GM12873 (cell line): ENCODE data around the gene CCT7.

ENCODE experiments used
- TF ChIP-seq, protein P1 (sequence below): IDR thresholded peaks from 2 replicates; pipeline ENCODE4 v1.5.1; 2012; ENCODE audit warnings: low read depth, mild to moderate bottlenecking, moderate library complexity, low read length, control low read depth; ENCODE audit not compliant: insufficient read depth; ENCODE audit errors: missing control alignments

CCT7 gene

DNA sequence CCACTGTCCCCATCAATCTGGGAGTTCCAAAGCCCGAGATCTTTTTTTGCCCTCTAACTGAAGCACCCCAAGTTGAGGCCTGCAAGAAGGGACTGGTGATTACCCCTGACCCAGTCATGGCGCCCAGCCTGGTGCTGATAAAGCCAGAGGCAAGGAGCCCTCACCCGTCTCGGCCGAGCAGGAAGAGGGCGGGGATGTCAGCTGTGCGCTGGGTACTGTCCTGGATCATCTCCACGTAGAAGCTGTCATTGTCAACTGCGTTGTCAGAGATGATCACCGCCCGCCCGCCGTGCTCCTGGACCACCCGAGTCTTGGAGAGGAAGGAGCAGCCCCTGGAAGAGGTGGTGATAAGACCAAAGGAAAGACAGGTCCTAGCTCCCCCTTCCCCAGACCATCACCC lies 5.5 kb upstream of the CCT7 start:
- TF ChIP-seq, protein P1, sequence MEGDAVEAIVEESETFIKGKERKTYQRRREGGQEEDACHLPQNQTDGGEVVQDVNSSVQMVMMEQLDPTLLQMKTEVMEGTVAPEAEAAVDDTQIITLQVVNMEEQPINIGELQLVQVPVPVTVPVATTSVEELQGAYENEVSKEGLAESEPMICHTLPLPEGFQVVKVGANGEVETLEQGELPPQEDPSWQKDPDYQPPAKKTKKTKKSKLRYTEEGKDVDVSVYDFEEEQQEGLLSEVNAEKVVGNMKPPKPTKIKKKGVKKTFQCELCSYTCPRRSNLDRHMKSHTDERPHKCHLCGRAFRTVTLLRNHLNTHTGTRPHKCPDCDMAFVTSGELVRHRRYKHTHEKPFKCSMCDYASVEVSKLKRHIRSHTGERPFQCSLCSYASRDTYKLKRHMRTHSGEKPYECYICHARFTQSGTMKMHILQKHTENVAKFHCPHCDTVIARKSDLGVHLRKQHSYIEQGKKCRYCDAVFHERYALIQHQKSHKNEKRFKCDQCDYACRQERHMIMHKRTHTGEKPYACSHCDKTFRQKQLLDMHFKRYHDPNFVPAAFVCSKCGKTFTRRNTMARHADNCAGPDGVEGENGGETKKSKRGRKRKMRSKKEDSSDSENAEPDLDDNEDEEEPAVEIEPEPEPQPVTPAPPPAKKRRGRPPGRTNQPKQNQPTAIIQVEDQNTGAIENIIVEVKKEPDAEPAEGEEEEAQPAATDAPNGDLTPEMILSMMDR = no peak

DNA sequence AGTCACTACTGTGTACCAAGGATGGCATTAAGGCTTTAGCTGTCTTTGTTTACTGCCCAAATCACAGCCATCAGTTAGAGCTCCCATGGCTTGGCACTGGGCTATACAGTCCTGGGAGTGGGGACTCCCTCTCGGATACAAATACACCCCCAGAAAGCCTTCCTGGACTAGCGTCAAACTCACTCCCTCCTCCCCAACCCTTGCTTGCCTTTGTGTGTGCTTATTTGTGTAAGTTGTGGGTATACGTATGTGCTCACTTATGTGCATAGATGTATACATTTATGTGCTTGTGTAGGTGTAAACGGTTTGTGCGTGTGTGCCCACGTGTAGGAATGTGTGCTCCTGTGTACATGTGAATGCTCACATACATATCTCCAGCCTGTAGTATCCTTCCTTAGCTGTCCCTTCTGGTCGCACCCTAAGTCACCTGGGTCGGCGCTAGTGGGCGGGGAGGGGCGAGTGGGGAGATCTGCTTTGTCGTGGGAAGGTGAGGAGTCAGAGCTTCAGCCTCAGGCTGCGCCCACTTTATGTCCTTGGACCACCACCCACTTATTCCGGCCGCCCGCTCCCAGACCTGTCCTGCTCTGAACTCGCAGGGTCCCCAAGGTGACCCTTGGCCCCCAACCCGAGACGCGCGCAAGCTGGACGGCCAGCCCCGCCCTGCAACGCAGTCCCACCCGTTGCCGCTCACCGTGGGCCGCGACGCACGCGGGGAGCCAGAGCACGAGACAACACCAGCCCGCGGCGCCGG lies 1.5 kb upstream of the CCT7 start:
- TF ChIP-seq, protein P1 = peak; percentile 26

DNA sequence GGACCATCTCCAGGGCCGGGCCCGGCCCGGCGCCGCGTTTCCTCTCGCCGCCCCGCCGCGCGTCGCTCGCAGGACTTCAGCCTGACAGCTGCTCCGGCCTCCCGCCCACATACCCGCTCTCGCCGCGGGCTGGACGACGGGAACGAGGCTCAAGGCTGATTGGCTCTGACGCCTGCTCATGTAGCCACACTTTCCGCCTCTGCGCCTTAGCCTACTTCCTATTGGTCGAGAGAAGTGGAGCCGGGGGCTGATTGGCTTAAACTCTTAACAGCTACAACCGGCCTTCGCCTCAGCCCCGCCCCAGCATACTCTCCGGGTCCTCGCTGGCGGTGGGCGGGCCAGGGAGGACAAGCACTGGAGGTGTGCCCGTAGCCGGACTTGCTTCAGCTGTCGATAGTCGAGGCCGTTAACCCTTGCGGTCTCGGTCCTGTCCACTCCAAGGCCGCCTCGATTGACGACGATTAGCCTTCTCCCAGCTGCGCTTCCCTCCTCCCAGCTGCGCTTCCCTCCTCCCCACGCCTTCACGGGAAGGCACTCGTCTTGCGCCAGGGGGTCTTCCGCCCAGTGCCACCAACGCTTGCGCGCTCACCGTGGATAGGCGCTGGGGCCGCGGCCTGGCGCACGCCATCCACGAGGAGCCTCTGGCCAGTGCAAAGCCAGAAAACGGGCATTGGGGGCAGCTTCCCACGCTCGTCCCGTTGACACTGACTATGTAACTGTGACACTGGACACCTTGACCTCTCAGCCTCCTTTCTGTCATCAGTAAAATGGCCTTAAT lies 765 bp upstream of the CCT7 start, which contains the start of gene PRADC1:
PRADC1 (minus strand) TSS at position 86 of the 778 bp plus-strand sequence; CDS start at position 7, 79 bp downstream.
- TF ChIP-seq, protein P1 = no peak

DNA sequence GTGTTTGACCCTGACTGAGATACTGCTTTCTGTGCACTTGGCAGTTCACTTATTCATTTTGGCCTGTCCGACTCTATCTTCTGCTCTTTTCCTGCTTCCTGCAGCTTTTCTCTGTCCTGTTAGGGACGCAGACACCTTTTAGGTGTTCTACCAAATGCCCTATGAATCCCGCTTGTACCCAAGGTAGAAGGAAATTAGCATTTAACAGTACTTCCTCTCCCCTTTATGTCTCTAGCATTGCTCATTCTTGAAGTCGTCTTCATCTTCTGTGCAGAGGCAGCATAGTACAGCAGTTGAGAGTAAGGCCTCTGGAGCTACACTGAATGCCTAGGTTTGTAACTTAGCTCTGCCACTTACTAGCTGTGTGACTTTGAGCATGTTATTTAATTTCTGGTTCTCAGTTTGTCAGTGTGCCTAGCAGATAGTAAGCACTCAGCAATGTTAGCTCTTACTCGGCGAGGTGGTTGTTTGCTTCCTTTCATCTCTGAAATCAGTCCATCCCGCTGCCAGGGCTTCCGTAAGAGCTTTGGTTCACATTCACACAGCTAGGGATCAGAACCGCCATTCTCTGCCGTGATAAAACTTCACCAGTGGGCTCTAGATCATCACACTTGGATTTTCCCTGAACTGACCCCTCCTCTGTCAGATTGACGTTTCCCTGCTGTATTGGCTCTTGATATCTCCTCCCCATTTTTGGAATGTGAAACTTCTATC lies 1.4 kb downstream of the CCT7 start:
- TF ChIP-seq, protein P1 = no peak

DNA sequence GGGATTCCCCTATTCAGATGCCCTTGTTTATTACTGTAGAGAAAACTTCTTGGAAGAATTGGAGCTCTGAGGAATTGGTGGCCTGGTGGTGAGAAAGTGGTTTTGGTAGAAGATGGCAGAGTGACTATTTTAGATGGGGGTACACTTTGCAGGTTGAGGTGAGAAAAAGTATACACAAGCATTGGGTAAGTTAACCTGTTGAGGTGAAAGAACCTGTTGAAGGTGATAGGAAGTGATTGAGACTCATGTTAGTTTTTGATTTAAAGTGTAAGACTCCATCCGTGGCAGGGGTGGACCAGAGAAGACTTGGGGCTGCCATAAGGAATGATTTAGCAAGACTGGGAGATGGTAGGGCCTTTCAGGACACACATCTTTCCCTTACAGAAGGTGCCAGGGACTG lies 3.1 kb downstream of the CCT7 start:
- TF ChIP-seq, protein P1 = no peak

DNA sequence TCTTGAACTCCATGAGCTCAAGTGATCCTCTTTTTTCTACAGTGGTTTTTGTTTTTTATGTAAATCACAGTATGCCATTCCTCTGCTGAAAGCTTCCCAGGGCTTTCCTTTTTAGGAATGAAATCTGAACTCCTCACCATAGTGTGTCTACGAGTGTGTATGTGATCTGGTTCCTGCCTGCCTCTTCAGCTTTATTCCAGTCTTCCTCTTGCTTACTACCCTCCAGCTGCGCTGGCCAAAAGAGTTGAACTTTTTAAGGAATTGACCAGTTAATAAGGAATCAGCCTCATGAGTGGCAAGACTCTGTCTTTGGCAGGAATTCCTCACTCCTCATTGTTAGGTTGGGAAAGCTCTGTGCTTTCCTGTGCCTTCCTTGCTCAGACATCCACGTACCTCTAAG lies 4.0 kb downstream of the CCT7 start:
- TF ChIP-seq, protein P1 = no peak

DNA sequence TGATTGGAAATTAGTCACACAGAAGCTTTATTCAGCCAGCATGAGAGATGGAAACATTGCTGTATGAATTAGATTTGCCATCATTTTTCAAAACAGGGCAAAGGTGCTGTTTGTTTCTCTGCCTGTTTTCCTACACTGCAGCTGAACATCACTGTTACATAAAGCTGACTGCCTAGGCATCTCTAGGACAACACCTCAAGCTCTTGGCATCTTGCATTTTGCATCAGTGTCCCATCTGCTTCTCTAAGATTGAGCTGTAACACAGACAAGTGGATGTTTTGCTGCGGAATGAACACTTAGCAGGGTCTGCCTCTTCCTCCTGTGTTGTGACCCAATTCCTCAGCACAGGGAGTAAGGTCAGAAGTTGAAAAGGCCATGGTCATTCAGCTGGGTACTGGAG lies 4.9 kb downstream of the CCT7 start:
- TF ChIP-seq, protein P1 = no peak
